Measurements from ENCODE around the gene CEMIP.

CEMIP gene

DNA sequence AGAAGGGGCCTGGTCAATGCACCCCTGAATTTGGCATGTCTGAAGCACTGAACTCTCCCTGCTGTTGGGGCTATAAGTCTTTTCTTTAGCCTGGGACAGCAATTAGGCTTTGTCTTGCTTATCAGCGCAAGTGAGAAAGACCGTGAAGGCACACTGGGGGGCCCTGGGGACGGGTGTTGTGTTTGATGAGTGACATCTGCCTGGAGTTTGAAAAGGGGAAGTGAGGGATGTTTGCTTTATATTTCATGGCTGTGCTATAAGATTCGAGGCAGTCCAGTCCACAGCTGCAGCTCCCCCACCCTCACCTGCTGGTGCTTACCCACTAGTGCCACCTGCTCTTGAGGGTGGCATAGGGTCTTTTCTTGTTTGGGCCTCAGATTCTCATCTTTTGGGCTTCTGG, 44.8 kb downstream of the CEMIP start:
- DNase-seq = no peak

DNA sequence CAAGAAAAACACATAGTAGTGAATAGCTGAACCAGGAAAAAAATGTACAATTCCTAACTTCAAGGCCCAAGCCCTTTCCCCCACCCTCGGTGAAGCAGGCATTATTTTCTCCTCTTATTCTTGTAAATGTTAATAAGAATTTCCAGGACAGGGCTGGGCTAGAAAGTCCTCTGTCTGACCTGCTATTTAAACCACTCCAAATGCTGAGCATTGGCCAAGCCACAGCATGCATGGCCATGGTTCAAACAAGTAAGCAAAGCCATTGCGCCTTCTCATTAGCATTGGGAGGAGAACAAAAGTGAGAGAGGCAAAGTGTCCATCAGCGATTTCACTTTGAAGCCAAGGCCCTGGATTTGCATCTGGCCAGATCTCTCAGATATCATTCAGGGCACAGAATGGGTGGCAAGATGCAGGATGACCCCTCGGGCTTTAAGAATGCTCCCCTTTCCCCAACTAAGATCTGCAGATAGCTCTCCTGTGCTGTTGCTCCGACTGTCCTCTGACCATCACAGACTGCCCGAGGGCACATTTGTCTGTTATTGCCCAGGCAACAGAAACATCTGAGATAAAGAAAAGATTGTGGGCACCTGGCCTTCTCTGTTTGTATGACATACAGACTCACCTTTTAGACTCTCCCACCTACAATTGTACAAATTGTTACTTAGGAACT, 46.3 kb downstream of the CEMIP start:
- DNase-seq = no peak

GRCh38 chr15:80828796-80829195, 49.6 kb downstream of the CEMIP start:
- DNase-seq = no peak

DNA sequence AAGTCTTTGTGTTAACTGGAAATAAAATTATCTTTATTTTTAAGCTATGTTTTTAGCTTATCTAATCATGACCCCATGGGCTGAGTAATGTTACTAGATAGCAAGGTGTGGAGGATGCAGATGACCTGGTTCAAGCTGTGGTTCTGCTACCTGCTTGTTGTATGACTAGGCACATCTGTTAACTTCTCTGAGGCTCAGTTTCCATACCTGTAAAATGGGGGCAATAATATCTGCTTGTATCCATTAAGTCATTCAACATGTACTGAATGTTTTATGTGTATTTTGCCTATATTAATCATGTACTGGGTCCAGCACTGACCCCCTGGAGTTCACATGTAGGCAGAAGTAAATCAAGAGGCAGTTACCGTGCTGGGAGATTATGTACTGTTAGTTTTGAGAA, 51.5 kb downstream of the CEMIP start:
- no peak for DNase-seq

GRCh38 chr15:80831192-80831591, 52.0 kb downstream of the CEMIP start:
- DNase-seq = no peak

DNA sequence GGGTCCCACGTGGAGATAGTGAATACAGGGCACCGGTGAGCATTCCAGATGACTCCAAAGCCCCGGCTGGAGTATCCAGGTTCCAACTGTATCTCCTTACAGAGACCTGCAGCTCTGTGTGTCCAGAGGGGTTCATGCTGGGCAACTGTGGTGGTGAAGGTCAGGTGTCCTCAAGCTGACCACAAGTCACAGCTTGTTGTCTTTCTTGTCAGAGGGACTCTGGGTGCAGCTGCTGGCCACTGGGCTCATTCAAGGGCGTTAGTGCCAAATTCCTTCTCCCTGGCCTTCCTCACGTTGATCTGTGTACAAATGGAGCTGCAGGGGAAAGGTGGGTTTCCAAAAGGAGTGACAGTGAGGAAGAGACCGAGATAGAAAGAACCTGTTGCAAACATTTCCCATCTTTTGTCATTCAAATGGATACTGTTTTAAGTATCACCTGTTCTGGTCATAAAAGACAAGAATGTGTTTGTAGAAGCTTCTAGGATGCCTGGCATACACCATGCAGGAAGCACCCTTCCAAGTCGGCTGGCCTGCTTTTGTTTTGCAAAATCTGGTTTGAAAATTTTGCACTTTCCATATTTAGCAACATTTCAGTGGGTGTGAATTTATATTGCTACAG, 52.5 kb downstream of the CEMIP start:
- DNase-seq = no peak

- no peak for DNase-seq
Observed at GRCh38 chr15:80832686-80833085, 53.5 kb downstream of the CEMIP start.

GRCh38 chr15:80834402-80834801, 55.2 kb downstream of the CEMIP start:
- DNase-seq = no peak

DNA sequence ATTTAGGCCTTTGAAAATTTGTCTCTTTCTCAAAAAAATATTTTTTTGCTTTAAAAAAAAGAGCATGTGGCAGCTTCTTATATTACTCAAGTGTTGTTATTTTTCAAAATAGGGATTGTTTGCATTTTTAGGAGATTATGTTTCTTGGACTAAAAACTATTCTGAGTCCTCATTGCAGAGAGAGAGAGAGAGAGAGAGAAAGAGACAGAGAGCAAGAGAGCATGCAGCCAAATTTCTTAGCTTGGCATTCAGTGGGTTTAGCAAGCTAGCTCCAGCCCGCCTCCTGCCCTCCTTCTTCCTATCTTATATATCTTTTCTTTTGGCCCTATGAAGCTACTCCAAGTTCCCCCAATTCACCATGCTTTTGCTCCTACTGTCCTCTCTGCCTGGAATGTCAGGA, 55.7 kb downstream of the CEMIP start:
- no peak for DNase-seq

GRCh38 chr15:80835336-80835735, 56.2 kb downstream of the CEMIP start:
- DNase-seq = no peak

GRCh38 chr15:80836223-80836622, 57.1 kb downstream of the CEMIP start:
- DNase-seq = no peak

GRCh38 chr15:80837006-80837405, 57.8 kb downstream of the CEMIP start:
- no peak for DNase-seq

- no peak for DNase-seq
Observed at GRCh38 chr15:80838012-80838411, 58.8 kb downstream of the CEMIP start.

- no peak for DNase-seq
Observed at GRCh38 chr15:80838666-80839065, 59.5 kb downstream of the CEMIP start.

DNA sequence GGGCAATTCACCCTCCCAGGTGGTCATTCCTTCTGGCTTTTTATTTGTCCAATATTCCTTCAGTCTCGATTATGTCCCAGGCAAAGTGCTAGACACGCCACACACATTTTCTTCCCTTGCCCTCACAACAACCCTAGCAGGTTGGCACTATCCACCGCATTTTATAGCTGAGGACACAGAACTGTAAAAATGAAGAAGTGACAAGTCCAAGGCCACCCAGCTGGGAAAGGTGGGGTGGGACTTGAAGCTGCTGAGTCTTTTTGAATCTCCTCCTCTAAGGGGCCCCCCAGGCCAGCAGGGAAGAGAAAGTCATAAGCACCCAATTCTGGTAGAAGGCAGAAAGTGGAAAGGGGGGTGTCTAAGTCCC, 60.6 kb downstream of the CEMIP start:
- DNase-seq = no peak

- no peak for DNase-seq
Observed at GRCh38 chr15:80840182-80841130, 61.3 kb downstream of the CEMIP start.

DNA sequence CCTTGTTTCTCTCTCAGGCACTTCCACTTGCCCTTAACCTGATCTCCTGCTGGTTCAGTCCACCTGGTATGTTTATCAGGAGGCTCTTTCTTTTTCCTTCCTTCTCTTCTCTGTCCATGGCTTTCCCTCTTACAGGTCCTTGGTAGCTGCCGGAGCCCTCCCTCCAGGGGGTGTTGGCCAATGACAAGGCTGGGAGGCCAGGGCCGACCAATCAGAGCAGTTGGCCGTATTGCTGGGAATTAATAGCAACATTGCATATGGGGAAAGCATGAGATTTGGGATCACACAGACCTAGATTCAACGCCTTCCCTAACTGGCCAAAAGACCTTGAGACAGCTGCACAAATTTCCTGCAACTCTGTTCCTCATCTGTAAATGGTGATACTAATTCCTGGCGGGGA, 62.4 kb downstream of the CEMIP start:
- DNase-seq = no peak

- DNase-seq = peak; percentile 62
Observed at GRCh38 chr15:80844011-80844732, 65.0 kb downstream of the CEMIP start.

- no peak for DNase-seq
Observed at GRCh38 chr15:80846031-80846815, 67.1 kb downstream of the CEMIP start.

DNA sequence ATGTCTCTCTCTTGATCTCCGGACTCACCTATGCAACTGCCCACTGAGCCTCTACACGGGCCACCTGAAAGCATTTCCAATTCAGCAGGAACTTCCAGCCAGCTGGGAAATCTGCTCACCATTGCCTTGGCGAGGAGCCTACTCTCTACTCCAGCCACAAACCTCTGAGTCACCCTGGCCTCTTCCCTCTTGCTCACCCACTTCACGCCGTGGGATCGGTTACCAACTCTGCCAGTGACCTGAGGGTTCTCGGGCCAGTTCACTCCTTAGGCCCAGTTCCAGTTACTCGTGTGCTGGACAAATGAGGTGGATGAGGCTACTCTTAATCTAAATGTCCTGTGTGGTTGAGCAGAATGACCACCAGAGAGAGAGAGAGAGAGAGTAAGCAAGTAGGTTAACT, 70.1 kb downstream of the CEMIP start:
- DNase-seq = peak; percentile 91

DNA sequence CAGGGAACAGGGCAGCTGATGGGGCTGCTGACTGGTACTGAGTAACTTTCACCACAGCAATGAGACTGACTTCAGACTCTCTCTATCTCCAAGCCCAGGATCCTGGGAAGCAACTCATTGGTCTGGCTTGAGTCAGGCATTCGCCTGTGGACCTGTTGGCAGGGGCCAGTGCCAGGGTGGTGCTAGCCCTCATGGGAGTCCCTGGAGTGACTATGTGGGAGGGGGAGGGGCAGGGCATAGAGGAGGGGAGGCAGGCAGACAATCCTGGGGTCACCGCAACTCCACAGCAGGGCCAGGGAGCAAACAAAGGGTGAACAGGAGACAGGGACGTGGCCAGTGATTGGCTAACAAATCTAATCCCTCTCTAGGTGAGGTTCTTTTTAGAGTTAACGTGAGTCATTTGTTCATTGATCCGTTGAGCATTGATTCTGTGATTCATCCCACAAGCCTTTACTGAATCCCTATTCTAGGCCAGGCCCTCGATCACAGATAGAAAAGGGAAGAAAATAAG, 71.8 kb downstream of the CEMIP start:
- DNase-seq = no peak

DNA sequence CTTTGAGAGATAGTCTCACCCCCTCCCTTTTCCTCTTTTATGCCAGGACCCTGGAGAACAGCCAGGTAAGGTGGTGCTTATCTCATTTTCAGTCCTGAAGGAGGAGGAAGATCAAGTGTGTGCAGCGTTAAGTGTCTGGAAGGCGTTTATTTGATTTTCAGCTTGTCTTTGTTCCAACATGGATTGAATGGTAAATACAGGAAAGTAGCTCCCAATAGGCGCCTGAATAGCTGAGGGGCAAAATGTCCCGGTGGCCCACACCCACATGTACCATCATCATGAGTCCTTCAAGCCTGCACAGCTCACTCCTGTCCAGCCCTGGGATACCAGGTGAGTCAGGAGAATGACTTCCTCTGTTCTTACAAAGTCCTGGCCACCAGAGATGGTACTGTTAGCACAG, 73.5 kb downstream of the CEMIP start:
- DNase-seq = no peak
